AG08396 (cell line): ENCODE measurements around the gene SLC26A9.
"Not testable (repeated sequence)": the region's sequence is repeated elsewhere in the genome, so short reads cannot be mapped to it uniquely, and the experiment has no call there.

Source experiments
- DNase-seq: peaks from one replicate; pipeline ENCODE4 v3.0.0; 2012; ENCODE audit warnings: low spot score, mixed read lengths

The SLC26A9 gene

DNA sequence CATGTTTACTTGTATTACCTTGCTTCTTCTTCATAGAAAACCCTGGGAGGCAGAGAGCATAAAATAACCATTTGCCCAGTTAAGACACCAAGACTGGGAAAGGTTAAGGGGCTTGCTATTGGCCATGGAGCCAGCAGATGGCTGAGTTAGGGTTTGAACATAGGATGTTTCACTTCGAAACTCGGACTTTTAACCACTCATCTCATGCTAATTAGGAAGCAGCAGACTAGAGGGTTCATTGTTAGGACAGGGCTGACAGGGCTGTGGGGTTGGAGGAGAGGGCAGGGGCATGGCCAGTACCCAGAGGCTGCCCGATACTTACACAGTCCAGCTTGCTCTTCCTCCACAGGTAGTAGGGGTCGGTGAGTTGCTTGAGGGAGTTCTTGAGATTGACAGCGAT is 17.0 kb downstream of the SLC26A9 start:
- DNase-seq = no peak

DNA sequence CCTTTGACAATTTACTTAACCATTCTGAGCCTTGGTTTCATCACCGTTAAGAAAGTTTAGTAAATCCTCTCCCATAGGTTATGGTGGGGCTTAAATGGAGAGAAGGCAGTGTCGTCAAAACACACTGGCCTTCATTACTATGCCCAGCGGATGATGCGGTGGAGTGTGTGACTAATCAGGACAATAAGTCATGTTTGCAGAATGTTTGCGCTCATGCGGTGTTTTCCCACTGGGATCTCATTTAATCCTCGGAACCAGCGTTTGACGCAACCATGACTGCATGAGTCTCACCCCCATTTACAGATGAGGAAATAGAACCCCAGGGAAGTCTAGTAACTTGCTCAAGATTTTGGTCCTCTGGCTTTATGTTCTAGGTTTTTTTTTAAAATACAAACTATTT is 17.5 kb downstream of the SLC26A9 start:
- no peak for DNase-seq

DNA sequence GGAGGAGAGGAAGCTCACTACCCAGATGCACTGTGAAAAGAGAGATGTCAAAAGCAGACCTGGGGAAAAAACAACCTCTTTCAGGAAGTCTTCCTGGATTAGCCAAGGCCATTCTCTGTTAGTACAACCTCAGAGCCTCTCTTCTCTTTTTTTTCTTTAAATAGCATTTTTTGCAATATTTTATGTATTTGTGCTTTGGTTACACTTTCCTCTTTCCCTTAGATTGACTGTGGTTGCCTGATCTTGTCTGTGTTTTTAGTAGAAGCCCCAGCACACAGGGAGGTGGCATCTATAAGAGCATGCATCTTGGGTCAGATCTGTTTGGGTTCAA is 18.8 kb downstream of the SLC26A9 start:
- no peak for DNase-seq

DNA sequence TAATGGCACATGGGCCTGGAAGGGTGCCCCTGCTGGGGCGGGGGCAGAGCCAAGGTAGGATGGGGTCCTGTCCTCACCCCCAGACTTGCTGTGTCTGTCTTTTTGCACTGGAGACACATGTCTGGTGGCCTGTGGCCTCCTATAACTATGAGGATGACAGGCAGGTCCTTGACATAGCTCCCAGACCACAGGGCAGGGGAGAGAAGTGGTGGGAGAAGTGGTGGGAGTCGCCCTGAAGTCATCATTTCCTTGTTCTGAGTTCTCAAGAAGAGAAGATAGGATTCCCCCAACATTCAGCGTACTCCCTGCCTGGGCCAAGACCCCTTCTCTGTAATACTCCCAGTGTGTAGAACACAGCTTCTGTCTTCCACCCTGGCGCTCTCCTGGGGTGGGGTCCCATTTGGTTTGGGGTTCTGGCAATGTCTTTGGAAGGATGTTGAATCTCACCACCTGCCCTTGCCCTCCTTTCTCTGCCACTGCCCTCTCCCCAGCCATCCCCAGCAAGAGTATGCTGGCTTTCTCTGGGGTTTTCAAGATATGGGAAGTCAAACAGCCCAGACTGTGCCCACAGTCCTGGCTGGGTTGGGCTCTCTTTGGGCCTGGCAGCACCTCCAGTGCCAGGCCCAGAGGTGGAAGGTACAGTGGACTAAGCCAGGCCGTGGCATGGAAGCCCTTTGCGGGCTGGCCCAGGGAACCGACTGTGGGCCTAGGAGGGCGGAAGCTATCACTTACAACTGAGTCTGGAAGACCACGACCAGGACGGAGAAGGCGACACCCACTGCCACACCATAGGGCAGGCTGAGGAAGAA is 19.4 kb downstream of the SLC26A9 start:
- no peak for DNase-seq

DNA sequence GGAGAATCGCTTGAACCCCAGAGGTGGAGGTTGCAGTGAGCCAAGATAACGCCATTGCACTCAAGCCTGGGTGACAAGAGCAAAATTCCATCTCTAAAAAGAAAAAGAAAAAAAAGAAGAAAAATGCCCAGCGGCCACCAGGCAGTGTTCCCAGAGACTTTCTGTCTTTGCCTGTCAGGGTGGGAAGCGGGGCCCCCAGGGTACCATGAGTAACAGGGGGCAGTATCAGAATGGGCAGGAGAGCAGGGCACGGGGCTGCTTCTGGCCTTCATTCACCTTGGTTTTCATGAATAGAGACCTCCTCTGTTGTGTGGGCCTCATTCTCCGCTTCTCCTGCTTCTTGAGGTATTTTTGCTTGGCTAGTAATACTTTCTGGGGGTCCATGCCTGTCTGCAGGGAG is 20.4 kb downstream of the SLC26A9 start:
- DNase-seq = no peak

DNA sequence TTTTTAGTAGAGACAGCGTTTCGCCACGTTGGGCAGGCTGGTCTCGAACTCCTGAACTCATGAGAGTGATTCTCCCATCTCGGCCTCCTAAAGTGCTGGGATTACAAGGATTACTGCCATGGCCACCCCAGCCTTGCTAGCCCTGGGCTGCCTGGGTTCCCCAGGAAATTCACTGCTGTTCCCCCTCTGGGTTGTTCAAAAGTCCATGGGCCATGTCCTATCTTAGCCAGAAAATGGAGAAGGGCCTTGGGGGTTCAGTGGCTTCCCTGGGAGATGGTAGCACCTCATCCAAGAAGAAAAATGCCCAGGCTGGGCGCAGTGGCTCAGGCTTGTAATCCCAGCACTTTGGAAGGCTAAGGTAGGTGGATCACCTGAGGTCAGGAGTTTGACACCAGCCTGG is 20.9 kb downstream of the SLC26A9 start:
- DNase-seq = no peak

DNA sequence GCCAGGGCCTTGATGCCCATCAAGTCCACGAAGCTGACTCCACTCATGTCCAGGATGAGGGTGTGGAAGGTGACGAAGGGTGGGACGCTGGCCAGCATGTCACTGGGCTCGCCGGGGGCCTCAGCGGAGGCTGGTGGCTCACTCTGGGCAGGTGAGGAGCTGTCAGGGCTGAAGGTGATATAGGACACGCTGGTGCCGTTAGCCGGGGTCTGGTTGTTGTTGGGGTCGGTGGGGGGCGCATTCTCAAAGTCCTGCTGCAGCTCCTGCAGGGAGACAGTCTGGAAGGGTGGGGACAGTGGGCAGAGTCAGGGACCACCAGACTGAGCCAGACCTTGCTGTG is 21.7 kb downstream of the SLC26A9 start:
- no peak for DNase-seq

DNA sequence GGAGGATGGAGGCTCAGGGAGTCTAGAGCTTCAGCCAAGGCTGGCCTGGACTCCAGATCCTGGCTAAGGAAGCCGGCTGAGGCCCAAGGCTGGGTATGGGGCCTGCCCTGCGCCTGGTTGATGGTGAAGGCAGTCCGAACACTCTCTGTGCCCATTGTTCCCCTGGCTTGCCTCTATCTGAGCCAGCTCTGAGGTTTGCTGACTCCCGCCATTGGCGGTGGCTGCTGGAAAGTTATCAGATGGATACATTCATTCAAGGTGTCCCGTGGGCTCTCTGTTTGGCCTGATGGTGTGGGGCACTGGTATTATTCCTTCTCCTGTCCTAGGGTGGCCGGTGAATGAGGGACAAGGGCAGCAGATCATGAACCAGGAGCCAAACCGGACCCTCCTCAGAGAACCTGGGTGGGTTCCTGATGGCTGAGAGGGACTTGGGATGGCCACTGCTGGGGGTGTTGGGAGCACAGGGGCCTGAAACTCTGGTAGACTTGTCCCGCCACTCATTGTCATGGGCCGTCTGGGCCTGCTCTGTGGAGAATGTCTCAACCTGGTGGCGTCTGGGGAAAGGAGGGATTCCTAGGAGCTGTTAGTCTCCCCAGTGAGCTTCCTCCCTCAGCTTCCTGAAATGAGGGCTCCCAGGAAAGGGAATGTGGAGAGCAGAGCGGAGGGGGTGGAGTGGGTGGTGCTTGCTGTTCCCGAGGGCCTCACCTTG is 22.2 kb downstream of the SLC26A9 start:
- DNase-seq = no peak

DNA sequence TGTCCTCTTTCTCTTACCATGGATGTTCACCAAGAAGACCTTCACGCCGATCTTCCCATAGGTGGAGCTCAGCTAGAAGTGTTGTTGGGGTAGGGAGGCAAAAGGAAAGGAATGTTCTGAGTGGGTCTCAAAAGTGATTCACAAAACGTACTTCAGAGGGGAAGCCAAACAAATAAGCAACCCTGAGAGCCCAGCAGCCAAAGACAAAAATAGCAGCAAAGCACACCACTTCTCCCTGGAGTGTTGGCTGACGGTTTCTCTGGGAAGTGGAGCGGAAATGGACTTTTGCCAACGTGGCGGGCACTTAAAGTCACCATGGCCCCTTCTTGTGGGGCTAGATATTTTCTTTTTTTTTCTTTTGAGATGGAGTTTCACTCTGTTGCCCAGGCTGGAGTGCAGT is 23.1 kb downstream of the SLC26A9 start:
- no peak for DNase-seq

DNA sequence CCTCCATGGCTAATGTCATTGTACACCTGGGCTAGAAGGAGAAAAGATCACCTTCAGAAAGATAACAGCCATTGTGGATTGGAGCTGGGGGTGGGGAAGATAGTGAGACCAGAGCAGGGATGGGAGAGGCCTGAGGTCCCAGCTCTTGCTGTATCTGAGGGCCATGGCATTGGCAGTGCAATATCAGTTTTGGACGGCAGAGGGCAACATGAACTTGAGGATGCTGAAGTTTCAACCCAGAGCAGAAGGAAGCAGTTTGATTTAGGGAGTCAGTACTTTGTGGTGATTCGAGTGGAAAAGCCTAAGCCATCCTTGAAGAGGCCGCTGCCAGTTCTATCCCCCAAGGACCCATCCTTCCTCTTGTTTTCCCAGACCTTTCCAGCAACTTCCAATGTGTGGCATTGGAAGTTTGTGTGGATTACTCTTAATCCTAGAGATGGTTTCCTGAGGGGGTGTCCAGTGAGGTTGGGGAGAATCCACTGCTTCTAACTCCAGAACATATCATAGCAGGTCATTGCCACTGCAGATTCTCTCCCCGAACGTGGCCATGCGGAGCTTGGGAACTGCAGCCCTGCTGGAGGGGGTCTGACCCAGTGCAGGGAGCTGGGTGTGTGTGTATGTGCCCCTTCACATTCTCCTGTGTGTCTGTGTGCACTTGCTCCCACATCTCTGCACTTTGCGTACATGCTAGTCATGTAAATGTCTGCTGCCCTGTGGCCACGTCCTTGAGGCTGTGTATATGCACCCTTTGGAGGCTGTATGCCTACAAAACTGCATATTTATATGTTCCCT is 24.1 kb downstream of the SLC26A9 start:
- DNase-seq = peak; percentile 80

DNA sequence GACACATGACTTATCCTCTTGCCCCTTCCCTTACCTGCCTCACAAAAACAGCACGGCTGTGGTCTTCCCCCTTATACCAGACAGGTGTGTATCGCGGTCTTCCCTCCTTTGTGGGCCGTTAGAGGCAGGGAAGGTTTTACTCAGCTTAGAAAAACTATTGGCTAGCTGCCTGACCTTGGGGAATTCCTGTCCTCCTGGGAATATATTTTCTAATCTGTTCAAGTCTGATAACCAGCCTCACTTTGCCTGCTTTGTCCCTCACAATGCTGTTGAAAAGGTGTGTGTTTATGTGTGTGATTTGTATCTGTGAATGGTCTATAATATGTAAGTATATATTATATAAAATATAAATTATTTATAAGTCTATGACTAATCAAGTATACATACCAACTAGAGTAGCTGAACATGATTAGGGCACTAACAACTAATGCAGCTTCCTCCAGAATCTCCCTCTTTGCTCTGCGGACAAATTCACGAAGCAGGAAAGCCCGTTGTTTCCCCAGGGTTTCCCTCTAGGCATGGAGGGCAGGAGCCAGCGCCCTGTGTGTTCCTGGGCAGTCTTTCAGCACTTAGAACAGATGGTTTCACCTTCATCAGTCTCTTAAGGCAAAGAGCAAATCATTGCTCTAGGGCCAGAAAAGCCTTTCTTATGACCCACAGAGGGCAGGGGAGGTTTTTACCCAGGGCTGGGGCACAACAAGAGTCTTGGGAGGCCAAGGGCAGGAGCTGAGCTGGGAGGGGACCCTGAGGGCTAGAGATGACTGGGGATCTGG is 25.6 kb downstream of the SLC26A9 start:
- no peak for DNase-seq

DNA sequence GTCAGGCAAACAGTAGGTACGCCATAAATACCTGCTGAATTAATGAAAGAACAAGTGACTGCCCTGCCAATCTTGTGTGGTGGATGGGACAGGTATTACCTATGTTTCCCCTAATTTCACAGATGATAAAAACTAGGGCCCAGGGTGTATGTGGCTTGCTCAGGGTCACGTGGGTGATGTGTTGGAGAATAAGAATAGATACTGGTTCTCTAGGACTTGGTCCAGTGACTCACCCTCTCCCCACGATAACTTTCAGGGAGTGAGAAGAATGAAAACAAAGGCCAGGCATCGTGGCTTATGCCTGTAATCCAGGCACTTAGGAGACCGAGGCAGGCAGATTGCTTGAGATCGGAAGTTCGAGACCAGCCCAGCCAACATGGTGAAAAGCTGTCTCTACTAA is 26.7 kb downstream of the SLC26A9 start:
- DNase-seq = no peak

DNA sequence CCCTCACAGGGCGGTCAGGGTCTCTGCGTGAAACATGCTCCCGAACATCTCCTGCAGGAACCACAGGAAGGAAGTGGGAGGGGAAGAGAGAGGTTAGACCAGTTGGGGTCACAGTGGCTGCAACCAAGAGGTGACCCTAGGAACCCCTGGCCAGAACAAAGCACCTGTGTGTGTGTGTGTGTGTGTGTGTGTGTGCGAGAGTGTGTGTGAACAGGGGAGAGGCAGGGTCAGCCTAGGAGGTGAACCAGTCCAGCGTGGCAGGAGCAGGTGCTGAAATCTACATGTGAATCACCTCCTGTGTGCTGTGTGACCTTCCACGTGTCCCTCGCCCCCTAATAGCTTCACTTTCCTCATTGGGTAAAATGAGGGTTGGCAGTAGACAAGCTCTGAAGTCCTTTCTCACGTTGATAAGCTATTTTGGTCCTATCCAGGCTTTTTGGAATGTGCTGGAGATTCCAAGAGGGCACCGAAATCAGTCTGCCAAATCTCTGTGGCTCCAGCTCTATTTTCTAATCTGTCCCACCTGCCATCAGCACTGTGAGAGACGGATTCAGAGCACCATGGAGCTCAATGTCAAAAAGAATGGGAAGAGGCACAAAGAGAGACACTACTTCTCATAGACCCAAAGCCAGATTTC is 27.8 kb downstream of the SLC26A9 start:
- DNase-seq = no peak

DNA sequence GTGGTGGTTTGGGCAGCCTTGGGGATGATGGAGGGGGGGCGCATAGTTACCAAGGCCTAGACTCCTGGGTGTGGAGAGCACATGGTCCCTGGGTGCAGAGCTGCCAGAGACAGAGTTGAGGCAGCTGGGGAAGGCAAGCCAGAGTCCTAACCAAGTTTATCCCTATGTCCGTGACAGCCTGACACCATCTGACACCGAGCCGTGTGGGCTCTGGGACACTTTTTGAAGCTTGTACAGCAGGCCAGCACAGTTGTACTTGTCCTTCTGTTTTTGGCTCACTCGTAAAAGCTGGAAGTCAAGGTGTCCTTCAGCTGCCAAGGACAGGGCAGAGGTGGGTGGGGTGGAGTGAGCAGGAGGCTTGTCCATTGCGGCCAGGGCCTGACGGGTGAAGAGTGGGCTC is 28.5 kb downstream of the SLC26A9 start:
- DNase-seq = no peak

DNA sequence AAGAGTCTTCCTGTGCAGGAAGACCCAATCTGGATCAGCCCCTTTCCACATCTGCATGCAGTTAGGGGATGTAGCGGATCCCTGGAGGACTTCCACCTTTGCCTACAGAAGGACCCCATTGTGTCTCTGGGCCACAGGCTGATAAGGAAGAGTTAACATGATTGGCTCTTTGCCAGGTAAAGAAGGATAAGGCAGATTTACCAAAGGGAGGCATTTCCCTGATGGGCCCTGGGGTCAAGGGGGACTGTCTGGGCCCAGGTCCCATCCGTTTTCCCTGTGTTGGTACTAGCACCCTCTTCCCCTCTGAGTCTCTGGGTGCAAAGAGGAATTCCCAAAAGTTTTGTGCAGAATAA is 29.1 kb downstream of the SLC26A9 start:
- DNase-seq = no peak

DNA sequence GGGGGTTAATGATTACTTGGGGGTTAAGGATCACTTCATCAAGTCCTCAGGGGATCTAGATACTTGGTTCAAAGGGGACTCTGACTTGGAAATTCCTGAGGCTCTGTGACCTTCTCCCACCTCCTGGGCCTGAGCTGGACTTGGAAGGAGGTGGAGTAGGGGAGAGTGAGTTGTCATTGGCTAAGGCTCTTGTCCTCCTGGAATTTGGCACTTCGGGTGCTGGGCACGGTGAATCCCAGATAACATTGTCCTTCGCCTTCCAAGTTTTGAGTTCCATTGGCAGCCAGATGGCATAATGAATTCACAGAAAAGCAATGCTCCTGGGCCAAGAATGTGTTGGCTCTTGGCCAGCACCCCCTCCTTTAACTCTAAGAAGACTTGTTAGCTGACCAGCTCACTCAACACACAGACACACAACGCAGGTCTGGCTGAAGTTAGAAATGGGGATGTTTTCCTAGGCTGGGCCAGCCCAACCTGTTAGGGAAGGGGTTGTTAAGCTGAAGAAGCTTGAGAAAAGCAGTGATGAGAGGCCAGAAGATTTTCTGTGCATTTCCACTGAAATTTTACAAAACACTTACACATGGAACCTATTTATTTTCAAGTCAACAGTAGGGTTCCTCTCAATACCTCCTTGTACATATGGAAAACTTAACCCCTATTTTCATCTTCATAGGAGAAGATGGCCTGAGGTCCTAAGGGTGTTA is 29.7 kb downstream of the SLC26A9 start:
- no peak for DNase-seq

DNA sequence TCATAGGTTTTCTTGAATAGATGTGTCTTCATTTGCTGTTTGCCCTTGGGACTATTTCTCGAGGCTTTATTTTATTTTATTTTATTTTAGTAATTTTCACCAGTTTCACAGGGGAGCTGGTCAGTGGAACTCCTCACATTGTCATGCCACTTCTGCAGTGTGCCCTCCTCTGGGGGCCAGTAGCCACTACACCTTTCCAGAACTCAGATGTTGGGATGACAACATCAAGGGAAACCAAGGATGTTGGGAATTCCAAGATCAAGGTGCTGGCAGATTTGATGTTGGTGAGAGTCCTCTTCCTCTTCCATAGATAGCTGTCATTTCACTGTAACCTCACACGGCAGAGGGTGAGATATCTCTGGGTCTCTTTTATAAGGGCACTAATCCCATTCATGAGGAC is 35.5 kb downstream of the SLC26A9 start:
- DNase-seq = peak; percentile 16

DNA sequence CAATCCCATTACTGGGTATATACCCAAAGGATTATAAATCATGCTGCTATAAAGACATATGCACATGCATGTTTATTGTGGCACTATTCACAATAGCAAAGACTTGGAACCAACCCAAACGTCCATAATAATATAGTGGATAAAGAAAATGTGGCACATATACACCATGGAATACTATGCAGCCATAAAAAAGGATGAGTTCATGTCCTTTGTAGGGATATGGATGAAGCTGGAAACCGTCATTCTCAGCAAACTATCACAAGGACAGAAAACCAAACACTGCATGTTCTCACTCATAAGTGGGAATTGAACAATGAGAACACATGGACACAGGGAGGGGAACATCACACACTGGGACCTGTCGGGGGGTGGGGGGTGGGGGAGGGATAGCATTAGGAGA is 38.2 kb downstream of the SLC26A9 start:
- not testable (repeated sequence) for DNase-seq

DNA sequence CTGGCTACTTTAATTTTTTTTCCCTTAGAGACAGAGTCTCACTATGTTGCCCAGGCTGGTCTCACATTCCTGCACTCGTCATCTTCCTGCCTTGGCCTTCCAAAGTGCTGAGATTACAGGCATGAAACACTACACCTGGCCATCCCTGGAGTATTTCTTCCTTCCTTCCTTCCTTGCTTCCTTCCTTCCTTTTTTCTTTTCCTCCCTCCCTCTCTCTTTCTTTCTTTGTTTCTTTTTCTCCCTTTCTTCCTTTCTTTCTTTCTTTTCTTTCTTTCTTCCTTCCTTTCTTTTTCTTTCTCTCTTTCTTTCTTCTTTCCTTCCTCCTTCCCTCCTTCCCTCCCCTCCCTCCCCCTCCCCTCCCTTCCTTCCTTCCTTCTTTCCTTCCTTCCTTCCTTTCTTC is 46.9 kb downstream of the SLC26A9 start:
- DNase-seq = no peak

DNA sequence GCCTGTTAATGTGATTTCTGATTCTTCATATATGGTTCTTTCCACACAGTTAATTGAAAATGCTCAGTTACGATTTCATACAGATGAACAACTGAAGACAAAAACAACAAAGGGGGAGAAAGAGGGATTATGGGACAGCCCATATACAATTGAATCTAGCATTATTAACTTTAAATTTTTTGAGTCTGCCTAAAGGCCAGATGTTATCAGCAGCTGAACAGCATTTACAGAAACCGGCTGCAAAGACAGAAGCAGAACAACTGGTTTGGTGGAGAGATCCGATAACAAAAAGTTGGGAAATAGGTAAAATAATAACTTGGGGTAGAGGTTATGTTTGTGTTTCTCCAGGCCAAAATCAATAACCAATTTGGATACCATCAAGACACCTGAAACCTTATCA is 49.1 kb downstream of the SLC26A9 start:
- DNase-seq = not testable (repeated sequence)

DNA sequence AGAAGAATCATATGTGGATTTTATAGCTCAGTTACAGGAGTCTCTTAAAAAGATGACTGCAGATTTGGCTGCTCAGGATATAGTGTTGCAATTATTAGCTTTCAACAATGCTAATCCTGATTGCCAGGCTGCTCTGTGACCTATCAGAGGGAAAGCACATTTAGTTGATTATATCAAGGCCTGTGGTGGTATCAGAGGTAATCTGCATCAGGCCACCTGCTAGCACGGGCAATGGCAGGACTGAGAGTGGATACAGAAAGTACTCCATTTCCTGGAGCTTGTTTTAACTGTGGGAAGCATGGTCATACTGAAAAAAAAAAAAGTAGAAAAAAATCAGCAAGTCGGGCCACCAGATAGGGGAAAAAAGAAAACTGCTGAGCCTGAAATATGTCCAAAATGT is 51.1 kb downstream of the SLC26A9 start:
- DNase-seq = not testable (repeated sequence)
